ENCODE measurements around the gene CD34. TPM values are rescaled to one million over a fixed set of nuclear protein-coding genes. Genes with fewer than 3 reads are reported as not detected.

CD34 gene
- polyA plus RNA-seq, 1 donor from 2014 or later = not detected

- no peak overlapping the region for H3K4me3 ChIP-seq (ENCODE audit: low read length)
- H2AFZ ChIP-seq (ENCODE audit: low read depth, low read length) = no peak overlapping the region
- no peaks in the 10 kb centered on the region for H4K20me1 ChIP-seq (ENCODE audit: insufficient read depth)
- no peaks in the 10 kb centered on the region for H3K9me2 ChIP-seq (ENCODE audit: insufficient read depth, low read length)
- no peaks in the 10 kb centered on the region for H3K36me3 ChIP-seq (ENCODE audit: insufficient read depth, low read length)
- no peaks in the 10 kb centered on the region for H3K9me3 ChIP-seq (ENCODE audit: low read length)
- no peak overlapping the region for H3K27ac ChIP-seq (ENCODE audit: low read length)
- H3K4me2 ChIP-seq (ENCODE audit: low read length) = no peak overlapping the region
- TF ChIP-seq EP300 (conservative IDR thresholded peaks at IDR 0.05; ENCODE audit: poor library complexity, severe bottlenecking) = no peak
- TF ChIP-seq RAD21 (conservative IDR thresholded peaks at IDR 0.05) = no peak
- no peak for TF ChIP-seq POLR2AphosphoS5 (IDR thresholded peaks at IDR 0.05)
- no peak for TF ChIP-seq EZH2 (IDR thresholded peaks at IDR 0.05; ENCODE audit: borderline replicate concordance, insufficient read depth, low read length, poor library complexity, severe bottlenecking)
- no peak for TF ChIP-seq REST (IDR thresholded peaks at IDR 0.05; ENCODE audit: borderline replicate concordance)
- no peak for TF ChIP-seq CTCF (IDR thresholded peaks at IDR 0.05; ENCODE audit: poor library complexity, severe bottlenecking)
- TF ChIP-seq SMC3 (conservative IDR thresholded peaks at IDR 0.05; ENCODE audit: poor library complexity) = no peak
- no peak for TF ChIP-seq TAF1 (IDR thresholded peaks at IDR 0.05; ENCODE audit: low read depth)
- TF ChIP-seq MXI1 (conservative IDR thresholded peaks at IDR 0.05; ENCODE audit: poor library complexity, severe bottlenecking) = no peak
- peaks cover 2% of the 10 kb centered on the region for H3K79me2 ChIP-seq (replicated peaks; ENCODE audit: insufficient read depth, low read length)
- H3F3A ChIP-seq (ENCODE audit: insufficient read depth, low read length, poor library complexity, severe bottlenecking) = no peaks in the 10 kb centered on the region
- H3K9ac ChIP-seq (ENCODE audit: low read length) = no peak overlapping the region
- H3K27me3 ChIP-seq (ENCODE audit: insufficient read depth, low read depth, low read length) = no peaks in the 10 kb centered on the region
Observed at GRCh38 chr1:207860531-207860930, 50.4 kb downstream of the CD34 start.

- Histone ChIP-seq H3K27ac (ENCODE audit: low read length) (no peak overlapping the region), H3K4me3 (ENCODE audit: low read length) (no peak overlapping the region), H4K20me1 (ENCODE audit: insufficient read depth) (no peaks in the 10 kb centered on the region), H3K9me3 (ENCODE audit: low read length) (no peaks in the 10 kb centered on the region), H3K36me3 (ENCODE audit: insufficient read depth, low read length) (no peaks in the 10 kb centered on the region), H3F3A (ENCODE audit: insufficient read depth, low read length, poor library complexity, severe bottlenecking) (no peaks in the 10 kb centered on the region), H3K4me2 (ENCODE audit: low read length) (no peak overlapping the region), H3K79me2 (replicated peaks; ENCODE audit: insufficient read depth, low read length) (peaks cover 2% of the 10 kb centered on the region), H3K27me3 (ENCODE audit: insufficient read depth, low read depth, low read length) (no peaks in the 10 kb centered on the region), H2AFZ (ENCODE audit: low read depth, low read length) (no peak overlapping the region), H3K9ac (ENCODE audit: low read length) (no peak overlapping the region), H3K9me2 (ENCODE audit: insufficient read depth, low read length) (no peaks in the 10 kb centered on the region)
- no peak for TF ChIP-seq TAF1 (IDR thresholded peaks at IDR 0.05; ENCODE audit: low read depth)
- TF ChIP-seq SMC3 (conservative IDR thresholded peaks at IDR 0.05; ENCODE audit: poor library complexity) = no peak
- TF ChIP-seq MXI1 (conservative IDR thresholded peaks at IDR 0.05; ENCODE audit: poor library complexity, severe bottlenecking) = no peak
- no peak for TF ChIP-seq POLR2AphosphoS5 (IDR thresholded peaks at IDR 0.05)
- no peak for TF ChIP-seq EZH2 (IDR thresholded peaks at IDR 0.05; ENCODE audit: borderline replicate concordance, insufficient read depth, low read length, poor library complexity, severe bottlenecking)
- no peak for TF ChIP-seq RAD21 (conservative IDR thresholded peaks at IDR 0.05)
- no peak for TF ChIP-seq EP300 (conservative IDR thresholded peaks at IDR 0.05; ENCODE audit: poor library complexity, severe bottlenecking)
- TF ChIP-seq REST (IDR thresholded peaks at IDR 0.05; ENCODE audit: borderline replicate concordance) = no peak
- no peak for TF ChIP-seq CTCF (IDR thresholded peaks at IDR 0.05; ENCODE audit: poor library complexity, severe bottlenecking)
Observed at GRCh38 chr1:207858806-207859205, 52.1 kb downstream of the CD34 start.

All from neural cell (in vitro differentiated cells).